ENCODE measurements around the gene KISS1R.

GRCh38 chr19:952049-952679 lies 35.0 kb downstream of the KISS1R start:
- TF ChIP-seq, protein P1, sequence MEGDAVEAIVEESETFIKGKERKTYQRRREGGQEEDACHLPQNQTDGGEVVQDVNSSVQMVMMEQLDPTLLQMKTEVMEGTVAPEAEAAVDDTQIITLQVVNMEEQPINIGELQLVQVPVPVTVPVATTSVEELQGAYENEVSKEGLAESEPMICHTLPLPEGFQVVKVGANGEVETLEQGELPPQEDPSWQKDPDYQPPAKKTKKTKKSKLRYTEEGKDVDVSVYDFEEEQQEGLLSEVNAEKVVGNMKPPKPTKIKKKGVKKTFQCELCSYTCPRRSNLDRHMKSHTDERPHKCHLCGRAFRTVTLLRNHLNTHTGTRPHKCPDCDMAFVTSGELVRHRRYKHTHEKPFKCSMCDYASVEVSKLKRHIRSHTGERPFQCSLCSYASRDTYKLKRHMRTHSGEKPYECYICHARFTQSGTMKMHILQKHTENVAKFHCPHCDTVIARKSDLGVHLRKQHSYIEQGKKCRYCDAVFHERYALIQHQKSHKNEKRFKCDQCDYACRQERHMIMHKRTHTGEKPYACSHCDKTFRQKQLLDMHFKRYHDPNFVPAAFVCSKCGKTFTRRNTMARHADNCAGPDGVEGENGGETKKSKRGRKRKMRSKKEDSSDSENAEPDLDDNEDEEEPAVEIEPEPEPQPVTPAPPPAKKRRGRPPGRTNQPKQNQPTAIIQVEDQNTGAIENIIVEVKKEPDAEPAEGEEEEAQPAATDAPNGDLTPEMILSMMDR (IDR thresholded peaks at IDR 0.05) = no peak
- TF ChIP-seq EP300 (IDR thresholded peaks at IDR 0.05) (no peak), RAD21 (conservative IDR thresholded peaks at IDR 0.05 in 1 of 2, IDR thresholded peaks at IDR 0.05 in 1 of 2) (no peak), HDAC2 (IDR thresholded peaks at IDR 0.05) (no peak), SMC3 (IDR thresholded peaks at IDR 0.05) (no peak), MAX (IDR thresholded peaks at IDR 0.05) (no peak), PBX3 (IDR thresholded peaks at IDR 0.05) (no peak), POLR2A (IDR thresholded peaks at IDR 0.05; ENCODE audit: low read length) (no peak), CHD2 (IDR thresholded peaks at IDR 0.05; ENCODE audit: low read length, partially characterized antibody) (no peak), CBX8 (IDR thresholded peaks at IDR 0.05) (no peak)
